KBM-7 (cell line): ENCODE data around the gene BHMT2.

ENCODE experiments used
- DNase-seq: peaks from one replicate; pipeline ENCODE4 v3.0.0-alpha.2; 2015
- in situ Hi-C: fragments of 300-500 bp; cut with MboI; formaldehyde crosslinking; loops from 2 replicates; pipeline ENCODE4 v1.14.3; 2020; ENCODE audit warnings: low sequenced_read_pairs, low pct_unique_long_range_greater_than_20kb, mixed read lengths

The BHMT2 gene

DNA sequence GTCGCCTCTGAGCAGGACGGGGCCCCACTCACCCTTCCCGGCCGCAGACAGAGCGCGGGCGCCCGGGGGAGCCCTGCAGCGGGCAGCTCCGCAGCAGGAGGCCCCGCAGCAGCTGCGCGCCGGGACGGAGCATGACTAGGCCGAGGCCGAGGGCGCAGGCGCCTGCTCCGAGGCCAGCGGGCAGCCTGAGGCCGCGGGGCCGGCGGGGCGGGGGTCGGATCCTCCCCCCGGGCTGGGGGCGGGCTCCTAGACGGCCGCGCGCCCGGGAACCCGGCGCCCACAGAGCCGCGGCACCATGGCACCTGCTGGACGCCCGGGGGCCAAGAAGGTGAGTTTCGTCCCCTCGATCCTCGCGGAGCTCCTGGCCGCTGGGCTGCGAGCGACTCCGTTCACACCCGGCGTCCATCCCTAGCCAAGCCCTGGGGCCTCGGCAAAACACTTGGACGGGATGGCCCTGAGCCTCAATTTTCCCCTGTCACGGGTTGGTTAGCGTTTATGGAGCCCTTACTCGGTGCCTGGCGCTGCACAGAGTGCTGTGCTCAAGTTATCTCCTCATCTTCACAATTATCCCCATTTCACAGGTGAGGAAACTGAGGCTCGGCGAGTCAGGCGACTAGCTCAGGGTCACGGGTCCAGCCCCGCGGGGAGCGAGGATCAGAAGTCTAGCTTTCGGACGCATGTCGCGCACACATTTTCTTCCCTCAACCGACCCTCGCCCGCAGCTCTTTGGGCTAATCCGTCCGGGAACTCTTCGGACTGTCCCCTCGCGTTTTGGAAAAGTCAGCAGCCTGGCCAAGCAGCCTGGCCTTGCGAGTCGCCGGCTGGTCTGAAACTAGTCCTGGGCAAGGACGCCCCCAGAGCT lies at the start of gene BHMT2, which contains the start of gene DMGDH:
Gene BHMT2 (plus strand): TSS at position 280 of the 862 bp plus-strand sequence. CDS start 16 bp downstream, at position 296.
Gene DMGDH (minus strand): TSS at position 187 of the 862 bp plus-strand sequence. CDS start 54 bp downstream, at position 133.
- in situ Hi-C loops = no loop called here
- no peak for DNase-seq

DNA sequence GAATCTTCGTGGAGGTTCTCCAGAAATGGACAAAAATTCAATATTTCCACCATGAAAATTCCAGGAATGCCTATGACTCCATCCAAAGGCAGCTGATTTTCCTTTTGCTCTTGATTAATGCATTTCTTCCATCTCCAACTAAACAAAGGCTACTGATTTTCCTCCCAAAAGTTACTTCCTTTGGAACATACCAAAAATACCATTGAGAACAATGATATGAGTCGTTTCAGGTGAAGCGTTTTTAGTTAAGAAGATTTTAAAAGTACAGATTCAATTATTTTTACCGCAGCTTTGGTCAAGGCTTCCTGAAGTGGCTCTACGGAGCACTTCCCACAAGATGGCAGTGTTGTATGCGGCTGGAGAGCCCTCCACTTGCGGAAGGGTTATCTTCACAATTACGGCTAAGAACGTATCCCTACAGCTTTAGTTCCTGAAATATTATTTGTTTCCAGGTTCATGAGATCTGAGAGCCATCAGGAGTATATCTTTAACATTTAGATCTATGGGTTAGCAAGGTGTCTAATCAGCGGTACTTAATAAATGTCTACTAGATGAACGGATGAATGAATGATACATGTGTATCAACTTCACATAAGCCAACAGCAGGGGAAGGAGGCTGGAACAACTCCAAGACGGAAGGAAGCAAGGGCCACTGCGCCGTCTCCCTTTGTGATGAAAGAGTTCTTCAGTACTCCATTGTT lies 48.6 kb upstream of the BHMT2 start:
- peak; percentile 75 for DNase-seq
- in situ Hi-C loops = loop anchor here (25.0 kb wide), 2 partner anchors 91 to 441 kb away; partner anchors contain the start of gene BHMT

DNA sequence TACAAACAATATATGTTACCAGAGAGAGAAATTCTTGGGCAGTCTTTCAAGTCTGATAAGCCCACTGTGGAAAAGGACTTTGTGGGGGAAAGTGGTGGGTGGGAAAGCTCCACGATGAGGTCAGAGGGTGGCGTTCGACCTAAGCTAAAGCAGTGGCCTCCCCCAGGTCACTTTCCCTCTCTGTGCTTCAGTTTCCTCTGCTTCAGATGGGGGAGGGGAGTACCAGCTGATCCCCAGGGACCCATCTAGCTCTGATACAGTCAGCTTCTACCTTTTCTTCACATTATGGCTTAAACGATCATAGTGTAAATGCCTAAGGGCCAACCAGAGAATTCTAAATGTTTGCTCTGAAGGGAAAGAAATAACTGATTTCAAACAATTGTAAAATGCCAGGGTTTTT lies 47.8 kb upstream of the BHMT2 start:
- no peak for DNase-seq
- in situ Hi-C loops = loop anchor here (25.0 kb wide), 2 partner anchors 91 to 441 kb away; partner anchors contain the start of gene BHMT

DNA sequence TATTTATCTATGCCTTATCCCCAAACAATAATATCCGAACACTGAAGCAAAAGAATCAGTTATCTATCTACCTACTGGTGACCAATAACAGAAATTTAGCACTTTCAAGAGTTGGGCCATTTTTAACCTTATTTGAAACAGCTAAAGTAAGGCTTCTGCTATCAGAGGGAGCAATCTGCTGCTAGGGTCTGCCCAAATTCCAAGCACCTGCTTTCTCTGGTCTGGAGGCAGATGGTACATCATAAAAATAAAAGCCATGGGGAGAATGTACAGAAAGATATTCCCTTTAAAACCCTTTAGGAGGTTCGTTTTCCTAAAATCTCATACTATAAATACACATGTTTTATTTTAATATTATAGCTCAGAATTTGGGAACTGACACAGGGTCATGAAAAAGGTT lies 46.8 kb upstream of the BHMT2 start:
- no peak for DNase-seq
- in situ Hi-C loops = loop anchor here (25.0 kb wide), 2 partner anchors 90 to 440 kb away; partner anchors contain the start of gene BHMT

GRCh38 chr5:79023348-79023747 lies 46.2 kb upstream of the BHMT2 start:
- no peak for DNase-seq
- in situ Hi-C loops = loop anchor here (25.0 kb wide), 2 partner anchors 89 to 439 kb away; partner anchors contain the start of gene BHMT

GRCh38 chr5:79023947-79024346 lies 45.6 kb upstream of the BHMT2 start:
- in situ Hi-C loops = loop anchor here (25.0 kb wide), 2 partner anchors 88 to 438 kb away; partner anchors contain the start of gene BHMT
- no peak for DNase-seq

- peak; percentile 77 for DNase-seq
- in situ Hi-C loops = no loop called here
Measured at GRCh38 chr5:79025054-79025472, 44.5 kb upstream of the BHMT2 start.

DNA sequence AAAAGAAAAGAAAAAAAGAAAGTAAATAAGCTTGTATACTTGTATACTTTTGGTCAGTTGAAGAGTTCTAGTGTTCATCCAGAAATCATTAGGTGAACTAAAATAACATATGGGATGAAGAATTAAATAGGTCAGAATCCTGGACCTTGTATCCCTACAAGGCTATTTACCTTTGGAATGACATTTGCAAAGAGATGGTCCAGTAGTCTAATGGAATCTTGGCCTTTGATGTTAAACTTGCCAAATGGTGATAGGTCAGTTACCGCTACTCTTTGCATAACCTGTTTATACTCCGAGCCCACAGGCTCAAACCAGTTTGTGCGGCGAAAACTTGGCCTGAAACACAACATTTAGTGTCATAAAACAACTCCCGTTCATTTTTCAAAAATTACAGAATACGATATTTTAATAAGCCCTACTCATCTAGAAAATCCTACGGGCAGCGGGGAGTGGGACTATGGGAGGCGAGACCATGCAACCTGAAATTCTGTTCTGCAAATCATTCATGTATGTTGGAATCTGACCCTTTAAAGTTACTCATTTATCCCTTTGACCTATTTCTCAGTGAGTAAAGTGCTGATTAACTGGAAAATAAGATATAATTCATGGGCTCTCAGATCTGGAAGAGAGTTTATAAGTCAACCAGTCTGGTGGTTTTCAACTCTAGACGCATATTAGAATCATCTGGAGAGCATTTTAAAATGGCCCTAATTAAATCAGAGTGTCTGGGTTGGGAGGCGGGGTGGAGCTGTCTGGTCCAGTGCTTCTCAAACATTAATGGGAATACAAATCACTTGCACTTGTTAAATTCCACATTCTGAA lies 38.7 kb upstream of the BHMT2 start:
- in situ Hi-C loops = no loop called here
- DNase-seq = no peak

DNA sequence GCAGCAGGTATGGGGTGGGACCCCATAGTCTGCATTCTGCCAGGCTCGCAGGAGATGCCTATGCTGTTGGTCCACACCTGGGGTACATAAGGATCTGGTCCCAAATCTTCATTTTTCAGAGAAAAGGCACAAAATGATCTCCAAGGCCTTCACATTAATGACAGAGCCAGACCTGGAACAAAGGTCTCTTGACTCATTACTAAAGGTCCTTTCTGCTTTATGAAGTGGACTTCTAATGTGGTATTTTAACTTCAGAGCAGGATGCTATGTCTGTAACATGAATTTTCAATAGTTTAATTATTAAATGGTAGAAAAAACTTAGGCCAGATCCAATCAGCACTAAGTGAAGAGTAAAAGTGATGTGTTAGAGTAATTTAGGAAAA lies 38.1 kb upstream of the BHMT2 start:
- in situ Hi-C loops = no loop called here
- DNase-seq = no peak

DNA sequence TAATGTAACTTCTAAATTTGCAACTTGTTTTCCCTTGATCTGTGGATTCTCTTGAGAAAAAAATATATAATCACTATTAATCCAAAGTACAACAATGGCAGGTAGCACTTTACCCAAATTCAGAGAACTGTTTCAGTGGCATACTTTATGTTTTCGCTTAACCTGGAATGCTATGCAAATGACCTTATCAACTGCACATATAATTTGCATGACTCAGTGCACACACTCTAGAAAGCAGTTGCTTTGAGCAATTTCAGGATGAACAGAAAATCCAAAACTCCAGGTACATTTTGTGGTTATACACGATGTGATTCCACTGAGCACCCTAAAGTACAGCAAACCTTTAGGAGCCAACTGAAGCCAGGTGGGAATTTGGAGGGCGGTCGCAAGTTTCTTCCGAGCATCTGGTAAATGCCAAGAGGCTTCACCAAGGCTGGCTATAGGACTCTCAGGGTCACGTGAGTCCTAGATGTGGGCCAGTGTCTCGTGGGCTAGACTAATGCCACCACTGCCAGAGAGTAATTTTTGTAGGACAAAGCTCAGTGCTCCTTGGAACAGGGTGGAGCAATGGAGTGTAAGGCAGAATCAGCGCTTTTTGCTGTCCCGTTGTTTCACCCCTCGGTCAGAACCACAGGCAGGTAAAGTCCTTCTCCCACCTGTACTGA lies 37.4 kb upstream of the BHMT2 start:
- in situ Hi-C loops = no loop called here
- no peak for DNase-seq

DNA sequence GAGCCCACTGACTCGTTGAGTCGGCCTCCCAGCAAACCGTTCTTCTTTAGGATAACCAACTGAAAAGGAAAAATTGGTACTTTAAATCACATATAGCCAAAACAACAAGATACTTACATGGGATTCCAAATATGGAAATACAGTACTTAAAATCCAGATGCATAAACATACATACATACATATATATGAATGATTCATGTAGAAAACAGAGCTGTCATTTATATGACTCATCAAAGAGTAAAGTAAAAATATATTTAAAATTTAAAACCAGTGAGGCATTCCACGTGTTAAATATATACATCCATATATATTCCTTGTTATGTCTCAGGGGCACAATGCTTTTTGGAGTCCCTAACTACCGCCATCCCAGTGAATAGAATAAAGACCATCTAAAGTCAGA lies 36.8 kb upstream of the BHMT2 start:
- in situ Hi-C loops = no loop called here
- DNase-seq = no peak

GRCh38 chr5:79035237-79035636 lies 34.3 kb upstream of the BHMT2 start:
- in situ Hi-C loops = no loop called here
- DNase-seq = no peak

GRCh38 chr5:79036769-79037168 lies 32.8 kb upstream of the BHMT2 start:
- no peak for DNase-seq
- in situ Hi-C loops = no loop called here

- DNase-seq = no peak
- in situ Hi-C loops = no loop called here
Measured at GRCh38 chr5:79042188-79042587, 27.4 kb upstream of the BHMT2 start.

- in situ Hi-C loops = no loop called here
- no peak for DNase-seq
Measured at GRCh38 chr5:79047199-79047598, 22.4 kb upstream of the BHMT2 start.

- DNase-seq = no peak
- in situ Hi-C loops = no loop called here
Measured at GRCh38 chr5:79048437-79048836, 21.1 kb upstream of the BHMT2 start.

- in situ Hi-C loops = no loop called here
- DNase-seq = no peak
Measured at GRCh38 chr5:79050498-79050897, 19.1 kb upstream of the BHMT2 start.

- in situ Hi-C loops = no loop called here
- no peak for DNase-seq
Measured at GRCh38 chr5:79053321-79053720, 16.2 kb upstream of the BHMT2 start.

DNA sequence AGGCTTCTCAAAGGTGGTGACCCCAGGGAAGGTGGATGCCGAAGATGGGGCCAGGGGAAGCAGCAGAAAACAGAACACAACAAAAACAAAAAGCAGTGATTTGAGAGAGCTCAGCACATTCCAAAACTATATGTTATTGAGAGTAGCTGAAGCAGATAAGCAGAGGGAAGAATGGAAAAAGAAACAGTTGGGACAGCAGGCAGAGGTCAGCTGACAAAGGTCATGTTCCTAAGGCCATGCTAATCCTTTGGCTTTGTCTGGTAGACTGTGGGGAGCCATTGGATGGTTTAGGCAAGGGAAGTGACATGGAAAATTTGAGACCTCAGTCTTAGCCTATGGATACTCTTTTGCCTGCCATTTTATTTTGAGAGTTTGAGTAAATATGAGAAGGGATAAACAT lies 14.6 kb upstream of the BHMT2 start:
- no peak for DNase-seq
- in situ Hi-C loops = no loop called here
